ENCODE results near the gene WDR1.

Gene WDR1

DNA sequence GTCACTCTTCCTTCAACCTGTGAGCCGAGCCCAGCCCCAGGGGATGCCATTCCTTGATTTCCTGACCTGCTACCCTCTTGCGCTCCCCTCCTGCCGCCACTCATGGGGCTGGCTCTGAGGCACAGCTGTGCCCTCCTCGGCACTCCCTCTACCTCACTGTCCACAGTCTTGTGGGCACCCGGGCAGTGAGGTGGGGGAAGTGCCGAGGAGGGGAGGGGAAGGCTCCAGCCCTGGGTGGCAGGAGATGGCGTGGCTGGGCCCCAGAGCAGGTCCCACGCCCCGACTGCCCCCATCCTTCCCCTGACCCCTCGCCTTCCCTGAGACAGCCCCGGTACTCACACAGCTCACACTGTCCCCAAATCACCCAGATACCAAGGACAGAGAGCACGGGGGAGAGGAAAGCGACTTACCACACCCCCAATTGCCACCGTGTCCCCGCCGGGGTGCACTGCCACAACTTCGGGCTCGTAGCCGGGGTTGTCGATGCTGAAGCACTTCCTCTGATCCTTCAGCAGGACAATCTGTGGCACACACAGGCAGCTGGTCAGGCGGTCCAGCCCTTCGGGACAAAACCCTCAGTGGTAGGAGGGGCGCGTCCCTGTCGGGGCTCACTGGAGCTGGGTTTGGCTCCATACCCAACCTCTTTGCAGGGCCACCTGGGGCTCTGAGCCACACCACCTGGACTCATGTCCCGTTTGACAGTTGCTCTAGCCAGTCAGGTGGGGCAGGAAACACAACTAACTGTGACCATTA lies 37.9 kb downstream of the WDR1 start:
- Histone ChIP-seq H2AFZ (ENCODE audit: low read depth) (no peak overlapping the region), H3K36me3 (ENCODE audit: insufficient read depth) (no peaks in the 10 kb centered on the region), H3K79me2 (ENCODE audit: insufficient read depth, low read depth) (no peaks in the 10 kb centered on the region), H3K4me1 (ENCODE audit: low read depth, poor library complexity, severe bottlenecking) (no peaks in the 10 kb centered on the region), H3K27me3 (ENCODE audit: insufficient read depth, low read depth) (no peaks in the 10 kb centered on the region), H4K20me1 (ENCODE audit: insufficient read depth) (no peaks in the 10 kb centered on the region), H3K4me2 (no peak overlapping the region), H3K9ac (no peak overlapping the region), H3K27ac (no peak overlapping the region), H3K4me3 (IDR thresholded peaks at IDR 0.05; ENCODE audit: insufficient read depth, low read depth, low read length) (no peak overlapping the region)
- TF ChIP-seq, protein P1, sequence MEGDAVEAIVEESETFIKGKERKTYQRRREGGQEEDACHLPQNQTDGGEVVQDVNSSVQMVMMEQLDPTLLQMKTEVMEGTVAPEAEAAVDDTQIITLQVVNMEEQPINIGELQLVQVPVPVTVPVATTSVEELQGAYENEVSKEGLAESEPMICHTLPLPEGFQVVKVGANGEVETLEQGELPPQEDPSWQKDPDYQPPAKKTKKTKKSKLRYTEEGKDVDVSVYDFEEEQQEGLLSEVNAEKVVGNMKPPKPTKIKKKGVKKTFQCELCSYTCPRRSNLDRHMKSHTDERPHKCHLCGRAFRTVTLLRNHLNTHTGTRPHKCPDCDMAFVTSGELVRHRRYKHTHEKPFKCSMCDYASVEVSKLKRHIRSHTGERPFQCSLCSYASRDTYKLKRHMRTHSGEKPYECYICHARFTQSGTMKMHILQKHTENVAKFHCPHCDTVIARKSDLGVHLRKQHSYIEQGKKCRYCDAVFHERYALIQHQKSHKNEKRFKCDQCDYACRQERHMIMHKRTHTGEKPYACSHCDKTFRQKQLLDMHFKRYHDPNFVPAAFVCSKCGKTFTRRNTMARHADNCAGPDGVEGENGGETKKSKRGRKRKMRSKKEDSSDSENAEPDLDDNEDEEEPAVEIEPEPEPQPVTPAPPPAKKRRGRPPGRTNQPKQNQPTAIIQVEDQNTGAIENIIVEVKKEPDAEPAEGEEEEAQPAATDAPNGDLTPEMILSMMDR (conservative IDR thresholded peaks at IDR 0.05; ENCODE audit: low read depth, low read length) = no peak

DNA sequence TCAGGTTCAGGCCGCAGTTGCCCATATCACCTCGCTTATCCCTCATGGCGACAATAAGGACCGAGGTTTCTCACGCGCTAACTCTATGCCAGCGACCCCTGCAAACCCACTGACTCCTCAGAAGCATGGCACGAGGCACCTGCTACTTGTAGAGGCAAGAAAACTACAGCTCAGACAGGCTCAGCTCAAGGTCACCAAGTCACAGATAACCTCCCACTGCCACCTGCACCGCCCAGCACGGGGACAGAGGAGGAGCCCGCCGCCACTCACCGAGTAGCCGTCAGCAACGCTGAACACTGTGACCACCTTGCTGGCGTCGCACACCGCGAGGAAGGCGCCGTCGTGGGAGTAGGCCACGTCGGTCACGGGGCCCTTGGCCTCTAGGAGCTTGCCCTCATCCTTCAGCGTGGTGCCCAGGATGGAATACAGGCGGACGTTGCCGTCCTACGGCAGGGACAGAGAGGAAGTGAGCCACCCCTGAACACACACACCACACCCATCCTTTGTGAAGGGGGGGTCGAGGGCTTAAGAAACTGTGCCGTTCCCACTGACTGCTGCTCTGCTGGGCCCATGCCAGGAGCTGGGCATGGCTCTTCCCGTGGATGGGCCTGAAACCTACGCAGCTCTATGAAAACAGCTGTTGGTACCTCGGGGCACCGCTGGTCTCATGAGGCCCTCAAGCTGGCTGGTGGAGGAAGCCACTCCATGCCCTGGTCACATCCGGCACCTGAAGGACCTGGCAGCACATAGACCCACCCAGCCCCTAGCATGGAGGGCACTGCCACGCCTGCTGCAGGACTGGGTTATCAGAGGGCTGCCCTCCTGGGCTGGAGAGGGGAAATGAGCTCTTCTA lies 38.9 kb downstream of the WDR1 start:
- TF ChIP-seq, protein P1 (conservative IDR thresholded peaks at IDR 0.05; ENCODE audit: low read depth, low read length) = no peak
- H4K20me1 ChIP-seq (ENCODE audit: insufficient read depth) = no peaks in the 10 kb centered on the region
- H3K9ac ChIP-seq = no peak overlapping the region
- H3K36me3 ChIP-seq (ENCODE audit: insufficient read depth) = no peaks in the 10 kb centered on the region
- no peaks in the 10 kb centered on the region for H3K79me2 ChIP-seq (ENCODE audit: insufficient read depth, low read depth)
- no peak overlapping the region for H3K4me2 ChIP-seq
- H3K4me1 ChIP-seq (ENCODE audit: low read depth, poor library complexity, severe bottlenecking) = no peaks in the 10 kb centered on the region
- H3K4me3 ChIP-seq (IDR thresholded peaks at IDR 0.05; ENCODE audit: insufficient read depth, low read depth, low read length) = no peak overlapping the region
- no peak overlapping the region for H2AFZ ChIP-seq (ENCODE audit: low read depth)
- H3K27me3 ChIP-seq (ENCODE audit: insufficient read depth, low read depth) = no peaks in the 10 kb centered on the region
- H3K27ac ChIP-seq = no peak overlapping the region

DNA sequence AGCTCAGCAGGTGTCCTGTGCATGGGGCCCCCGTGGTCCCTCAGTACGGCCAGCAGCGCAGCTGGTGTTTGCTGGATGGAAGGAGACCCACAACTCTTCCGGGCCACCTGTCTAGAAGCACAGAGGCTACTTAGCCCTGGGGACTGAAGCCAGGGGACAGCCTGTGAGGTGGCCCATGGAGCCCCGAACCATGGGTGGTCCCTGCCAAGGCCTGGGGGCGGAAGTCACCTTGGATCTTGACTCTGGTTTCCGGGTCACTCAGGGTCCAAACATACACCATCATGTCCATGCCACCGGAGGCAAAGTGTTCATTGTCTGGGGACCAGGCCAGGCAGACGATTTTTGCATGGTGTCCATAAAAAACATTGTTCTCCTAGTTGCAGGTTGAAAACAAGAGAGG lies 39.5 kb downstream of the WDR1 start:
- Histone ChIP-seq H3K4me2 (no peak overlapping the region), H3K9ac (no peak overlapping the region), H3K4me3 (IDR thresholded peaks at IDR 0.05; ENCODE audit: insufficient read depth, low read depth, low read length) (no peak overlapping the region), H3K27ac (no peak overlapping the region), H3K27me3 (ENCODE audit: insufficient read depth, low read depth) (no peaks in the 10 kb centered on the region), H3K36me3 (ENCODE audit: insufficient read depth) (no peaks in the 10 kb centered on the region), H3K79me2 (ENCODE audit: insufficient read depth, low read depth) (no peaks in the 10 kb centered on the region), H3K4me1 (ENCODE audit: low read depth, poor library complexity, severe bottlenecking) (no peaks in the 10 kb centered on the region), H4K20me1 (ENCODE audit: insufficient read depth) (no peaks in the 10 kb centered on the region), H2AFZ (ENCODE audit: low read depth) (no peak overlapping the region)
- TF ChIP-seq, protein P1 (conservative IDR thresholded peaks at IDR 0.05; ENCODE audit: low read depth, low read length) = no peak

DNA sequence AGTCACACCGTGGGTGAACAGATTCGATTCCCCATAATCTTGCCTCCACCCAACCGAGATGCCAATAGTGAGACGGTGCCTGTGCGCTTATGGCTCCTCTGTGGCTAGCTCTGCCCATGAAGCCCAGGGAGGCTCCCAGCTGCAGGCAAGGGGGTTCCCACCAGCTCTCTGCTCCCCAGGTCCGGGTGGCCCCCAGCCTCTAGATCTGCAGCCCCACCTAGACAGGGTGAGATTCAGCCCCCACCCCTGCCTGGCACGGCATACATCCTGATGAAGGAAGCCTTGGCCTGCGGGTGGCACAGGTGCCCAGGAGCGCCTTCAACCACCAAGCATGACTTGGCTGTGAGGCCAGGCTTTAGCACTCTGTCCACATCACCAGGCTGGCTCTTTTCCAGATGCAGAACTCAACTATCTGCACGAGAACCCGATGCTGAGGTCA lies 40.6 kb downstream of the WDR1 start:
- Histone ChIP-seq H4K20me1 (ENCODE audit: insufficient read depth) (no peaks in the 10 kb centered on the region), H3K4me2 (no peak overlapping the region), H3K4me3 (IDR thresholded peaks at IDR 0.05; ENCODE audit: insufficient read depth, low read depth, low read length) (no peak overlapping the region), H3K4me1 (ENCODE audit: low read depth, poor library complexity, severe bottlenecking) (no peaks in the 10 kb centered on the region), H3K79me2 (ENCODE audit: insufficient read depth, low read depth) (no peaks in the 10 kb centered on the region), H3K36me3 (ENCODE audit: insufficient read depth) (no peaks in the 10 kb centered on the region), H2AFZ (ENCODE audit: low read depth) (no peak overlapping the region), H3K27me3 (ENCODE audit: insufficient read depth, low read depth) (no peaks in the 10 kb centered on the region), H3K9ac (no peak overlapping the region), H3K27ac (no peak overlapping the region)
- TF ChIP-seq, protein P1 (conservative IDR thresholded peaks at IDR 0.05; ENCODE audit: low read depth, low read length) = no peak
